EL (cell line): Measurements from ENCODE around the gene MYO9A.
"Not testable (repeated sequence)": the region's sequence is repeated elsewhere in the genome, so short reads cannot be mapped to it uniquely, and the experiment has no call there.

Source experiments
- DNase-seq: peaks from one replicate; pipeline ENCODE4 v3.0.0-alpha.2; 2016

Gene MYO9A

GRCh38 chr15:72136170-72137051 is 18.5 kb upstream of the MYO9A start:
- no peak for DNase-seq

- DNase-seq, result no peak
These were observed 17.8 kb upstream of the MYO9A start for GRCh38 chr15:72135719-72136118.

- DNase-seq, result no peak
These were observed 15.3 kb upstream of the MYO9A start for GRCh38 chr15:72133211-72133610.

GRCh38 chr15:72131922-72132321 is 14.0 kb upstream of the MYO9A start:
- no peak for DNase-seq

- no peak for DNase-seq
These were observed 12.3 kb upstream of the MYO9A start for GRCh38 chr15:72130272-72130671.

GRCh38 chr15:72128359-72128758 is 10.4 kb upstream of the MYO9A start:
- no peak for DNase-seq

- no peak for DNase-seq
These were observed 9.9 kb upstream of the MYO9A start for GRCh38 chr15:72127724-72128322.

GRCh38 chr15:72124218-72124617 is 6.3 kb upstream of the MYO9A start:
- DNase-seq, result no peak

GRCh38 chr15:72117486-72118016 is 399 bp downstream of the MYO9A start:
- peak; percentile 88 for DNase-seq

GRCh38 chr15:72116731-72117485 is 1.0 kb downstream of the MYO9A start:
- peak; percentile 29 for DNase-seq

- DNase-seq, result peak; percentile 12
These were observed 4.5 kb downstream of the MYO9A start for GRCh38 chr15:72113347-72114031.

- DNase-seq, result no peak
These were observed 5.1 kb downstream of the MYO9A start for GRCh38 chr15:72112805-72113204.

- DNase-seq, result no peak
These were observed 5.8 kb downstream of the MYO9A start for GRCh38 chr15:72112116-72112515.

- peak; percentile 40 for DNase-seq
These were observed 7.6 kb downstream of the MYO9A start for GRCh38 chr15:72110355-72110754.

- DNase-seq, result no peak
These were observed 11.9 kb downstream of the MYO9A start for GRCh38 chr15:72106068-72106467.

- no peak for DNase-seq
These were observed 12.8 kb downstream of the MYO9A start for GRCh38 chr15:72105111-72105510.

GRCh38 chr15:72100551-72100950 is 17.4 kb downstream of the MYO9A start:
- DNase-seq, result not testable (repeated sequence)

- no peak for DNase-seq
These were observed 18.8 kb downstream of the MYO9A start for GRCh38 chr15:72099155-72099554.

GRCh38 chr15:72098040-72098439 is 19.9 kb downstream of the MYO9A start:
- no peak for DNase-seq

- no peak for DNase-seq
These were observed 21.2 kb downstream of the MYO9A start for GRCh38 chr15:72096796-72097195.

- DNase-seq, result no peak
These were observed 25.3 kb downstream of the MYO9A start for GRCh38 chr15:72092691-72093090.

GRCh38 chr15:72092006-72092405 is 25.9 kb downstream of the MYO9A start:
- no peak for DNase-seq
